GM21515 (cell line): ENCODE measurements around the gene TNNC2.
A peak's percentile ranks its signal among the peaks of the same experiment; 100 is the strongest.
"Not testable (repeated sequence)": the region's sequence is repeated elsewhere in the genome, so short reads cannot be mapped to it uniquely, and the experiment has no call there.

Experiments
- ATAC-seq: cut with Tn5 transposase; IDR thresholded peaks from one replicate; pipeline ENCODE4 v1.9.1; 2021; ENCODE audit not compliant: unreplicated experiment

The TNNC2 gene

DNA sequence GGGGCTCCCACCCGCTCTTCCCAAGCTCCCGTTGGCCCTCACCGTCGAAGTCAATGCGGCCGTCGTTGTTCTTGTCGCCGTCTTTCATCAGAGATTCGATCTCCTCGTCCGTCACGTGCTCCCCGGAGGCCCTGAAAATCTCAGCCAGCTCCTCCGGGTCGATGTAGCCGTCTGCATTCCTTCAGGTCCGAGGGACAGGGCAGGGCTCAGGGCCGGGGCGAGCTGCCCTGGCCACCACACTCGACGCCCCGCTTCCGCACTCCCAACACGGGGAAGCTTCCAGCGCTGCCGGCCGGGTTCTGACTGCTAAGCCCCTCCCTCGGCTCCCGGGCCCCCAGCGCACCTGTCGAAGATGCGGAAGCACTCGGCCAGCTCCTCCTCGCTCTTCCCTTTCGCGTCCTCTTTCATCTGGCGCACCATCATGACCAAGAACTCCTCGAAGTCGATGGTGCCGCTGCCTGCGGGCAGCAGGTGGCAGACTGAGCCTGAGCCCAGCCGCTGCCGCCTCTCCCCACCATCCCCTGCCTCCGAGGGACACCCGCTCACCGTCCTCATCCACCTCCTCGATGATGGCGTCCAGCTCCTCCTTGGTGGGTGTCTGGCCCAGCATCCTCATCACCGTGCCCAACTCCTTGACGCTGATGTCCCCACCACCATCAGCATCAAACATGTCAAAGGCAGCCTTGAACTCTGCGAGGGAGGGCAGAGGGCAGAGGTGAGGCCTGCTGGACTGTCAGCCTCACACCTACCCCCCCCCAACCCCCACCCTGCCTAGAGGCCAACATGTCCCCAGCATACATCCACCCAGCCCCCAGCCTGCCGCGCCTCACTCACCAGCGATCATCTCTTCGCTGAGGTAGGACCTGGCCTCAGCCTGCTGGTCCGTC, 2.9 kb downstream of the TNNC2 start:
- no peak for ATAC-seq

DNA sequence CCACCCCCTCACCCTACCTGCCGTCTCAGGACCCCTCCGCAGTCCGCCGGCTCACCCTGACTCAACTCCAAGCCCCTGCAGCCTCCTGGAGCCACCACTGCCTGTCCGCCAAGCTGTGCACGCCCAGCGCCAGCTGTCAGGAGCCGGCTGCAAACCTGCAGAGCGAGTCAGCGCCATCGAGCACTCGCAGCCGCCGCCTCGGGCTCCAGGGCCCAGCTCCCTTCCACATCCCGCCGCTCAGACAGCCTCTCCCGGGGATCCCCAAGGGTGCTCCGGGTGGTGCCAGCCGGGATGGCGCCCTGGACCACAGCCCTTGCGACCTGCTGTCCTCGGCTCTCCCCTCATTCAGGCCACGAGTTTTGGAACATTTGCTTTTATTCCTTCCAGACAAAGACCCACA, 4.3 kb downstream of the TNNC2 start:
- no peak for ATAC-seq

DNA sequence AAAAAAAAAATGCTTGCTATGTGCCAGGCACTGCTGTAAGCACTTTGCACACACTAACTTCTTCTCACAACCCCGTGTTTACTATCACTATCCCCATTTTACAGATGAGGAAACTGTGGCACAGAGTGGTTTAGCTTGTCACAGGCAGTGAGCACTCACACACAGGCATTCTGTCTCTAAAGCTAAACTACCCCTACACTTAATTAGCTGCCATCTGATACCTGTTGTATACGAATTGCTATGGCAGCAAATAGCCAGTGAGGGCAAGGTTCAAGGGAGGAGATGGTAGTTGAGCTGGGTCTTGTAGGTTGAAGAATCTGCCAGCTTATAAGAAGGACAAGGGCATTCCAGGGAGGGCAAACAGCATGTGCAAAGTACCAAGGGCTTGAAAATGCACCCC, 5.2 kb downstream of the TNNC2 start:
- no peak for ATAC-seq

DNA sequence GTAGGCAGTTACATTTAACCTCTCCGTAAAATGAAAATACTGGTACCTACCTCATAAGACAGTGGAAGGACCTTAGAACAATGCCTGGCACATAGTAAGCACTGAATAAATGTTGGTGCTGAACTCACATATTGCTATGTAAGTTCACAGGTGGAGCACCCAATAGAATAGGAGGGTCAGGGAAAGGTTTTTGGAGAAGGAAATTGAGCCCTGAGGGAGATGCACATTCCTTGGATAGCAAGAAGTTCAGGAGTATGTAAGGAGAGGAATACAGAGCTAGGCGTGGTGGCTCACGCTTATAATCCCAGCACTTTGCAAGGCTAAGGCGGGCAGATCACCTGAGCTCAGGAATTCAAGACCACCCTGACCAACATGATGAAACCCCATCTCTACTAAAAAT, 7.6 kb downstream of the TNNC2 start:
- no peak for ATAC-seq

DNA sequence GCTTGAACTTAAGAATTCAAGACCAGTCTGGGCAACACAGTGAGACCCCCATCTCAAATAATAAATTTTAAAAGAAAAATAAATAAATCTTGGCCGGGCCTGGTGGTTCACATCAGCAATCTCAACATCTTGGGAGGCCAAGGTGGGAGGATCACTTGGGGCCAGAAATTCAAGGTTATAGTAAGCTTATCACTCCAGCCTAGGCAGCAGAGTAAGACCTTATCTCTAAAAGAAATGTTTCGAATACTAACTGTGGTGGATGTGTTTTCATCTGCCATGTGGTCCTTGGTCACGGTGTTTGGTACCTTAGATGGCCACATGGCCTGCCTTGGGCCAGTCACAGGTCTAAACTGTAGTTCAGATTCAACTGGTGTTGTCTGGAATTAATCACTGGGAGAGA, 8.9 kb downstream of the TNNC2 start:
- ATAC-seq, result no peak

GRCh38 chr20:45817376-45818194, 9.5 kb downstream of the TNNC2 start:
- no peak for ATAC-seq

DNA sequence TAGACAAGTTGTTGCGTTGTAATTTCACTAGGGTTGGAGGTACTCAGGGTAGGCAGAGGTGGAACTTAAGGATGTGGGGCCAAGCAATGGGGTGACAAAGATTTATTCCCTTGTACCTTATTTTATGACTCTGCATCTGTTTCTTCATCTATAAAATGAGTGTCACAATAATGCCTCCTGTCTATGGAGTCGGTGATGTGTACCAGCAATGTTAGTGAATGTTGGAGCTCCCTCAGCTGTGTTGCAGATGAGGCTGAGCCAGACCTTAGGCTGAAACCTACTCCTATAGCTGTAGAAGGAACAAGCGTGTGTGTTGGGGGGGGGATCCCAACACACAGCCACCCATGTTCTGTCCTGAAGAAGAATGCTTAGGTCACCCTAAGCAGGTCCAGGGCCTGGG, 10.2 kb downstream of the TNNC2 start:
- no peak for ATAC-seq

DNA sequence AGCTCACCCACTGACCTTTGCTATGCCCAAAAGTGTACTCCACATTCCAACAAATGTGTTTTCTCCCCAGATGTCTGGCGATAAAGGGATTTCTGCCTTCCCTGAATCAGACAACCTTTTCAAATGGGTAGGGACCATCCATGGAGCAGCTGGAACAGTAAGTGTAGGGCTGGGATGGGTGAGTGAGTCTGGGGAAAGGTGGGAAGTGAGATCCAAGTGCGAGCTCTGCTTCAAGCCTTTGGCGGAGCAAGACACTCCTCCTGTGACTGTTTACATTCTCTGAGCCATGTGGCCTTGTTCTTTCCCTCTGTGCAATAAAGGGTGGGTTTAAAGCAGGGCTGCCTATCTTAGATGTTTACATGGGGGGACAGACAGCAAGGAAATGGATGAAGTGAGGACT, 12.8 kb downstream of the TNNC2 start:
- ATAC-seq, result no peak

- no peak for ATAC-seq
Observed at GRCh38 chr20:45813489-45813888, 13.6 kb downstream of the TNNC2 start.

DNA sequence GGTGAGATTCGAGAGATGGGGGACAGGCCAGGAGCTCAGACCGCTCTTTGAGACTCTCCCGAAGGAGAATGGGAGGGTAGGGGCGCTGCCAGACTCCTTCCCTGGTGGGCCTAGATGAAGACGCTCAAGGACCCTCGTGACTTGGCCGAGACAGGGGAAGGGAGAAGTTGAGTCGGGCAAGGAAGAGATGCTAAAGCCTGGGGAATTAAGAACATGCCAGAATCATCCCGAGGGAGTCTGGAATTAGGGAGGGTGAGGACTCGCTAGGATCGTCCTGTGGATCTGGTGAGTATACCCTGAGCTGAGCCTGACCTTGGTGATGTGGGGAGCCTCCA, 14.1 kb downstream of the TNNC2 start:
- no peak for ATAC-seq

DNA sequence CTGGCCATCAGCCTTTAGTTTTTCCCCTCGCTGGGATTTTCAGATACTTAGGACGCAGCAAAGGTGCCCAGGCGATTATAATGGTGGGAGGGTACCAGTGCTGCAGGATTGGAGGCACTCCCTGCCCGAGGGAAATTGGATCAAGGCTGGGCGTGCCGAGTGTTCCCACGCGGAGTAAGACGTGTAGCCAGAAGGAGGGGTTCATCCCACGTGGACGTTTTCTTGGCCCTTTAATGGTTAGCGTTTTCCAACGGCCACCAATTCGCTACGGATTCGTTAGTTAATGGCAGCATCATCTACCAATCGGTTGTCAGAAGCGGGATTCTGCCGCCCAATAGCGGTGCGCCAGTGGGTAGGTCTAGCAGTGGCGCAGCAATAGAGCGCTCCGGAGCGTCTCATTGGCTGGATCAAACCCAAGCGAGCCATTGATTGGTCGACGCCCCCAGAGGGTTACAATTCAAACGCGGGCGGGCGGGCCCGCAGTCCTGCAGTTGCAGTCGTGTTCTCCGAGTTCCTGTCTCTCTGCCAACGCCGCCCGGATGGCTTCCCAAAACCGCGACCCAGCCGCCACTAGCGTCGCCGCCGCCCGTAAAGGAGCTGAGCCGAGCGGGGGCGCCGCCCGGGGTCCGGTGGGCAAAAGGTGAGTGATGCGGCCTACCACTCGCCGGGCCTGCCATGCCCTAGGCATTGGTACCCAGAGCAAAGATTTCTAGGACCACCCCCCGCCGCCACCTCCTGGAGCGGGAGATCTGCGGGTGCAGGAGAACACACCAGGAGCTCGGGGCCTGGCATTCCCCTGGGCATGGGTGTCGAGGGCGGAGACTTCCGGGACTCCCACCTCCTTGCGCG, 14.7 kb downstream of the TNNC2 start, which contains the start of gene UBE2C:
TSS of gene UBE2C (plus strand) at position 488 of the 849 bp plus-strand sequence. CDS start at position 540, 52 bp downstream.
- peak; percentile 94 for ATAC-seq

DNA sequence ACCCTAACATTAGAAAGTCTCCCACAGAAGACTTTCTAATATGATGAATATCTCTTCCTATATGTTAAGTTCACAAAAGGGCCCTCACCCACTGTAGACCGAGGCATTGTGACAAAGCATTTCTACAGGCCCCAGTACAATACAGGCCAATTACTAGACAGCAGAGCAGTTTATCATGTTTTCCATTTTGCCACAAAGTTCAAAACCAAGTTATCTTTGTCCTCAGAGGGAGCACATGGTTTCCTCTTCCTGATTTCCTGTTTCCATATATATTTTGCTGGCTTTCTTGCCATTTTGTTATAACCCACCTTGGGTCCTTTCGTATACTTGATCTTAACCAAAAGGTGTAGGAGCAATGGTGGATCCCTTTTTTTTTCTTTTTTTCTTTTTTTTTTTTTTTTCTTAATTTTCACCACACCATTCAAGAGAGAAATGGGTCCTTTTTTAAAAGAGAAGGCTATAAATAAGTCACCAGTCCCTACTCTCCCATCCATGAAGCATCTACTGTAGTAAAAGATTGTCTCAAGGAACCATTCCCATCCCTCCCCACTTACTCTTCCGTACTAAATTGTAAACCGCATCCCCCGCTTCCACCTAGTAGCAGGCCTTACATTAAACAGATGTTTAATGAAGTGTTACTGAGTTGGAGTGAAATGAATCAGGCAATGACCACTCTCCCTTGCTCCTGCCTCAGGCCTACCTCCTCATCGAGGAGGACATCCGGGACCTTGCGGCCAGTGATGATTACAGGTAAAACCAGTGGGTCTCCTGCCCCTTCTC, 16.7 kb downstream of the TNNC2 start:
- no peak for ATAC-seq

- ATAC-seq, result no peak
Observed at GRCh38 chr20:45801851-45802250, 25.3 kb downstream of the TNNC2 start.

DNA sequence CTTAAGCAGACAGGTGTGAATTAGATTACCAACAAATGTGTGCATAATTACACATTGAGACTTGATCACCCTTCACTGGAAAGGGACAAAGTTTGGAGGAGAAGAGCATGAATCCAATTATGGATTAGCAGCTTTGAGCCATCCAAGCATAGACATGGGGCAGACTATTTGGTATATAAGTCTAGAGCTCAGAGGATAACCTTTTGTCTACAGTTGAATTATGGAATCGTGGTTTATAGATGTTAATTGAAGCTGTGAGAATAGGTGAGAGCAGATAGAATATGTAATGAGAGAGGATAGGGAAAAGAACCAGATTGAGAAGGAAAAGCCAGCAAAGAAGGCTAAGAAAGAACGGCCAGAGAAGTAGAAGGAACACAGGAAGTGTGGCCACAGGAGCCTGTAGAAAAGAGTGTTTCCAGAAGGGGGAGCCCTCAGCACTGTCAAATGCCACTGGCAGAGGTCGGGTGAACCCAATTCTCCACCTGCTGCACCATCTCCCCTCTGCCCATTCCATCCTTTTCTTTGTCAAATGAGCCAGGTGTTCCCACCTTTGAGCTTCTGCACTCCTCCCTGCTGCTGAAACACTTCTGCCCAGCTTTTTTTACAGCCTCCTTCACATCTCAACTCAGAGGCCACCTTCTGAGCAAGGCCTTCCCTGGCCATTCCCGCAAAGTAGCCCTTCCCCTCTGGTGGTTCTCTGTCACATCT, 28.0 kb downstream of the TNNC2 start:
- ATAC-seq, result no peak

DNA sequence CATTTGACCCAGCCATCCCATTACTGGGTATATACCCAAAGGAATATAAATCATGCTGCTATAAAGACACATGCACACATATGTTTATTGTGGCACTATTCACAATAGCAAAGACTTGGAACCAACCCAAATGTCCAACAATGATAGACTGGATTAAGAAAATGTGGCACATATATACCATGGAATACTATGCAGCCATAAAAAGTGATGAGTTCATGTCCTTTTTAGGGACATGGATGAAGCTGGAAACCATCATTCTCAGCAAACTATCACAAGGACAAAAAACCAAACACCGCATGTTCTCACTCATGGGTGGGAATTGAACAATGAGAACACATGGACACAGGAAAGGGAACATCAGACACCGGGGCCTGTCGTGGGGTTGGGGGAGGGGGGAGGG, 29.2 kb downstream of the TNNC2 start:
- ATAC-seq, result not testable (repeated sequence)

GRCh38 chr20:45797510-45797909, 29.6 kb downstream of the TNNC2 start:
- ATAC-seq, result not testable (repeated sequence)

DNA sequence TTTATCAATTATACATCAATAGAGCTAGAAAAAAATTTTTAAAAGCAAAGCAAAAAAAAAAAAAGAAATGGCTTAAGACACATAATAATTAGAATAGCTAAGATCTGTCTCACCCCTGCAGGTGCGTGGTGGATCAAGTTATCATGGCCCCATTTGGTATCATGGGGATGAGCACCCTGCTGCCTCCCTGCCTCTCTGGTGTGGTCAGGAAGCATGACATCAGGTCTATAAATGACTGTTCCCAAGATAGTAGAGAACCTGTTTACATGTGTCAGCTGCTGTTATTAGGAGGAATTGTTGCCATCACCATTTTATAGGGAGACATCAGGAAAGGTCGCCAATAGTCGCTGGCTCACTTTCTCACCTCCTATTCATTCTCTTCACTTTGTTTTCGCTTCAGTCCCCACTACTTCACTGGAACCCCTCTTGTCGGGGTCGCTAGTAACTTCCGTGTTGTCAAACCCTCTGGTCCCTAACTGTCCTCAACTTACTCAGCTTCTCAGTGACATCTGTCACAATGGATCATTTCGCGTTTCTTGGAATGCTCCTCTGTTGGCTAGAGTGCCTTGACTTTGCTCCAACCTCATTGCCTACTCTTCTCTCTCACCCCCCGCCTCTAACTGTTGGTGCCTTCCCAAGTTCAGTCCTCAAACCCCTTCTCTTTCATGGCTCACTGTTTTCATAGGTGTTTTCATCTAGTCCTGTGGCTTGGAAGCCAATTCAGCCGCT, 30.6 kb downstream of the TNNC2 start:
- no peak for ATAC-seq

DNA sequence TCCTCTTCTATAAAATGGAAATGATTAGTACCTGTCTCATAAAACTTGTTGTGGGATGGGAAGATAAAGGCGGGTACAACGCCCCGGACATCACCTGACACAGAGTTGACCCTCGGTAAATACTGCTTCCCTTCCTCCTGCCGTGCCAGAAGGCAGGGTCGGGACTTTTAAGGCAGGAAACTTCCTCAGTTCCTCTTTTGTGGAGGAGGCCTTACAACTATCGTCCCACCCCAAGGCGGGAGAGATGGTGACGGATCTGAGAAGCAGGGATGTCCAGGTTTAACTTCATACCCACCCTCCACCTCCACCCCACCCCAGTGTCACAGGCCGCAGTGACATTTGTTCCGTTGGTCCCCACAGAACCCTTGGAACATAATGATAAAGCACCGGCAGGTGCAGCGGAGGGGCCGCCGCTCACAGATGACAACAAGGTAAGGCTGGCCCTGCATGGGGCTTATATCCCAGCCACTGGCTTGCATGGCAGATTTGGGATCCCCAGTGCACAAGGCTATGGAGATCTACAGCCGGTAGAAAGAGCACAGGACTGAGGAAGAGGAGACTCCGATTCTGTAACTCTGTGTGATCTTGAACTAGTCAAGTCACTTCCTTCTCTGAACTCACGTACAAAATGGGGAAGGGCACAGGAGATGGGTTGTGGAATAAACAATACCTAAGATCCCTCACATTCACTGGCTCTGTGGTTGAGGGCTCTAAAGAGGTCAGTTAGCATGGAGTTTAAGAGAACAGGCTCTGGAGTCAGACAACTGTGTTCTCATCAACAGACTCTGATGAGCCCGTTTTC, 34.6 kb downstream of the TNNC2 start:
- no peak for ATAC-seq
